Ovary (tissue), 3 donors: ENCODE measurements around the gene LRTM1.

Experiments
- CTCF ChIP-seq, 3 donors: fragments of 450-650 bp in 2 of 3; fragments of 200-600 bp in 1 of 3; IDR thresholded peaks; one replicate each; pipeline versions ENCODE4 v1.5.1 to v1.8.0; 2016 to 2022; ENCODE audit warnings: antibody characterized with exemption in 3 of 3, mild to moderate bottlenecking in 1 of 3
- POLR2A ChIP-seq: fragments of 450-650 bp; IDR thresholded peaks from one replicate; pipeline ENCODE4 v1.6.1; 2017; ENCODE audit warnings: antibody characterized with exemption, mild to moderate bottlenecking, moderate library complexity
- donor health status: DM: no; HTN: no; CAD: no.

DNA sequence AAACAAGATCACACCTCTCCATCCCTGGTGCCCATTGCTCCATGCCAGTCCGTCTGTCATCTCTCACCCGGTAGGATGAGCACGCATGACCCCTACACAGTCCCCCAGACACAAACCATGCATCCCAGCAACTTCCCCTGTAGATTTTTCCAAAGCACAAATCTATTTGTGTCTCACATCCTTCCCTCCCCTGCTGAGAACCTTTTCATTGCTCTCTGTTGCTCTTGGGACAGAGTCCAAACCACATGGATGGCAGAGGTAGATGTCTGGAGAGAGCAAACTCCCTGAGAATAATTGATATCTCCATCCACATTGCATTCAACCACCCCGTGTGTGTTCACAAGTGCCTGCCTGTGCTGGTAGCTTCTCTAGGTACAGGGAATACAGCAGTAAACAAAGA lies 29.9 kb upstream of the LRTM1 start:
- TF ChIP-seq CTCF (IDR thresholded peaks at IDR 0.05) (no peak), POLR2A (no peak)
